Right atrium auricular region (tissue), 2 donors: ENCODE data around the gene ANTXRL. TPM values are rescaled to one million over a fixed set of nuclear protein-coding genes. Genes with fewer than 3 reads are reported as not detected.
"Not testable (repeated sequence)": the region's sequence is repeated elsewhere in the genome, so short reads cannot be mapped to it uniquely, and the experiment has no call there.

Experiments used
- DNase-seq: peaks from one replicate; pipeline ENCODE4 v3.0.0-alpha.2; 2019; ENCODE audit warnings: low spot score
- H3K27ac ChIP-seq, 2 donors: fragments of 200-600 bp; sonication (generic); 1 replicate in 1 of 2; 2 replicates in 1 of 2; pipeline ENCODE4 v1.5.1; 2016 to 2019
- H3K27me3 ChIP-seq, 2 donors: fragments of 200-600 bp; sonication (generic); one replicate each; pipeline versions ENCODE4 v1.5.1 to v1.6.0; 2017 to 2019
- H3K36me3 ChIP-seq: fragments of 200-600 bp; sonication (generic); one replicate; pipeline ENCODE4 v1.5.1; 2016
- H3K4me1 ChIP-seq, 2 donors: fragments of 200-600 bp; sonication (generic); one replicate each; pipeline versions ENCODE4 v1.5.1 to v1.6.0; 2017 to 2019
- H3K4me3 ChIP-seq, 2 donors: fragments of 200-600 bp; sonication (generic); 1 replicate in 1 of 2; 2 replicates in 1 of 2; pipeline ENCODE4 v1.5.1; 2017 to 2019; ENCODE audit warnings: mild to moderate bottlenecking in 1 of 2, moderate library complexity in 1 of 2
- H3K9me3 ChIP-seq, 2 donors: fragments of 200-600 bp; sonication (generic); one replicate each; pipeline ENCODE4 v1.5.1; 2019
- total RNA-seq, 2 donors: library from RNA; depleted of rRNA; stranded (reverse); fragments of >200 nt; gene quantifications; one replicate each; pipeline ENCODE4 v1.1.0, GENCODE V29; 2016
- TF ChIP-seq, protein P1 (sequence below), 2 donors: fragments of 200-600 bp; sonication (generic); IDR thresholded peaks; one replicate each; pipeline ENCODE4 v1.5.1; 2019; ENCODE audit warnings: antibody characterized with exemption in 2 of 2

The ANTXRL gene
- total RNA-seq, 2 donors from 2014 or later, result not detected

DNA sequence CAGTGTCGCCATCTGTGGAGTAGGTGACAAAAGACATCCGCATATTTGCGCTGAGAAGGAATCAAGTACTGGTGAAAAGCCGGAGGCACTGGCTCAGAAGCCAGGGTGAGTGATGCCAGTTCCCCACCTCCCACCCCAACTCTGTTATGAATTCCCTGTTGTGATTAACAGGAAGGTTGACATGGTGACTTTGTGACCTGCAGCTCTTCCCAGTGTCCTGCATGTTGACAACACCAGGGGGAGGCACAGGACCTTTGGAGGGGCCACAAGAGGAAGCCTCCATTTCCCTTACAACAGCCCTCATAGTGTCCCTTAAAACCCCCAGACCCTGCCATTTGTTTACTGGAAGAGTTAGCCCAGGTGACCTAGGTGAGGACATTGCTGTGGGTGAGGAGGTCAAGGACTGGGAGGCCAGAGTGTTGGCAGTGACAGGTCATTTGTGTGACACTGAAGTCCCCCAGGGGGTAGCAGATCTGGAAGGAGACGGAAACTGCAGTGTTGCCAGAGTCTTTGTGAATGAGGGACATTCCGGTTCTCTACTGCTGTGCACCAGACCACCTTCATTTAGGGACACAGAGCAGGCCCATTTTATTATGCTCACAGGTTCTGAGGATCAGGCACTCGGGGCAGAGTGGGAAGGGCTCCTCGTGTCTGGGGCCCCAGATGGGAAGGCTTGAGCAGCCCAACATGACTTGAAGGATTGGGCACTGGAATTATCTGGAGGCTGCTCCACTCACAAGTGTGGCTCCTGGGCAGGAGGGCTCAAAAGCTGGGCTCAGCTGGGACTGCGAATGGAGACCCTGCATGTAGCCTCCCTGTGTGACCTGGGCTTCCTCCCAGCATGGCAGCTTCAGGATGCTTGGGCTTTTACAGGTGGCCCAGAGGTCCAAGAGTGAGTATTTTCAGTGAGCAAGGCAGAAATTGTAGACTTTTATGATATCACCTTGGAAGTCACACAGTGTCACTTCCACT, 13.0 kb upstream of the ANTXRL start:
- no peak overlapping the region for H3K4me3 ChIP-seq
- DNase-seq, result no peak
- no peaks in the 10 kb centered on the region for H3K27me3 ChIP-seq
- TF ChIP-seq, protein P1, sequence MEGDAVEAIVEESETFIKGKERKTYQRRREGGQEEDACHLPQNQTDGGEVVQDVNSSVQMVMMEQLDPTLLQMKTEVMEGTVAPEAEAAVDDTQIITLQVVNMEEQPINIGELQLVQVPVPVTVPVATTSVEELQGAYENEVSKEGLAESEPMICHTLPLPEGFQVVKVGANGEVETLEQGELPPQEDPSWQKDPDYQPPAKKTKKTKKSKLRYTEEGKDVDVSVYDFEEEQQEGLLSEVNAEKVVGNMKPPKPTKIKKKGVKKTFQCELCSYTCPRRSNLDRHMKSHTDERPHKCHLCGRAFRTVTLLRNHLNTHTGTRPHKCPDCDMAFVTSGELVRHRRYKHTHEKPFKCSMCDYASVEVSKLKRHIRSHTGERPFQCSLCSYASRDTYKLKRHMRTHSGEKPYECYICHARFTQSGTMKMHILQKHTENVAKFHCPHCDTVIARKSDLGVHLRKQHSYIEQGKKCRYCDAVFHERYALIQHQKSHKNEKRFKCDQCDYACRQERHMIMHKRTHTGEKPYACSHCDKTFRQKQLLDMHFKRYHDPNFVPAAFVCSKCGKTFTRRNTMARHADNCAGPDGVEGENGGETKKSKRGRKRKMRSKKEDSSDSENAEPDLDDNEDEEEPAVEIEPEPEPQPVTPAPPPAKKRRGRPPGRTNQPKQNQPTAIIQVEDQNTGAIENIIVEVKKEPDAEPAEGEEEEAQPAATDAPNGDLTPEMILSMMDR (IDR thresholded peaks at IDR 0.05), result peak in 1 of 2 donors; percentile 33
- no peaks in the 10 kb centered on the region for H3K9me3 ChIP-seq
- no peak overlapping the region for H3K27ac ChIP-seq
- H3K36me3 ChIP-seq, result no peaks in the 10 kb centered on the region
- H3K4me1 ChIP-seq, result no peaks in the 10 kb centered on the region

DNA sequence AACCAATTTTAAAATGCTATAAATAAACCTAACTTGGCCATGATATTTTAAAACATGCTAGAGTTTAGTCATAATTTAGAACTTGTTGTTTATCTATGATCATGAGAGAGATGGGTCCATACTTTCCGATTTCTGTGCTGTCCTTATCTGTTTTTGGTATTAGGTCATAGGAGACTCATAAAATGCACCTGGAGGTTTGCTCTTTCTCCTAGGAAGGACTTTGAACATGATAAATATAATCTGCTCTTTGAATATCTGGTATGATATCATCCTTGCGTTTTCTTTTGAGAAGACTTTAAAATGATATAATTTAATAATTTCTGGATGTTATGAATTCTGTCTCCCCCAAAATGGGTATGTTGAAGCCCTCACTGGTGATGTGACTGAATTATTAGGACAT, 9.0 kb upstream of the ANTXRL start:
- peaks cover 0 to 8% of the 10 kb centered on the region in 2 donors for H3K4me1 ChIP-seq
- DNase-seq, result no peak
- H3K27ac ChIP-seq, result no peak overlapping the region
- no peak overlapping the region for H3K4me3 ChIP-seq
- no peaks in the 10 kb centered on the region for H3K36me3 ChIP-seq
- no peaks in the 10 kb centered on the region for H3K27me3 ChIP-seq
- TF ChIP-seq, protein P1 (IDR thresholded peaks at IDR 0.05), result no peak
- H3K9me3 ChIP-seq, result no peaks in the 10 kb centered on the region

DNA sequence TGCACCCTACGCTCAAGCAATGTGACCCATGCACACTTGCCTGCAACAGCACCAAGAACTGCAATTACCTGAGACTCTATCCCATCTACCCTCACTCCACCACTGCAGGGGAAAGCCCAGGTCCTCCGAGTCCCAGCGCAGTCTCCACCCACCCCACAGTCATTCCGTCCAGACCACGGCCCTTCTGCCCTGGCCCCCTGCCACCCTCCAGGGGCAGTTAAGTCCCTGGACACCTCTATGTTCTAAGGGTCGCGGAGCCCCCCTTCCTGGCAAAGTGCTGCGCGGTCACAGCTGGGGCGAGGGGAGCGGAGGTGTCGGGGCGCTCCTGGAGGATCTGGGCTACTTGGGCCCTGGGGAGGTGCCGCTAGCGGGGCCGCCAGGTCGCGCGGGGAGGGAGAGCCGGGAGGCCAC, 4.4 kb upstream of the ANTXRL start:
- not testable (repeated sequence) for H3K9me3 ChIP-seq, H3K36me3 ChIP-seq, DNase-seq, H3K27me3 ChIP-seq
- Histone ChIP-seq H3K4me1 (peaks cover 0 to 24% of the 10 kb centered on the region in 2 donors), H3K4me3 (peak overlapping the region; percentile 47 to 63), H3K27ac (peak overlapping the region; percentile 58 to 63)

DNA sequence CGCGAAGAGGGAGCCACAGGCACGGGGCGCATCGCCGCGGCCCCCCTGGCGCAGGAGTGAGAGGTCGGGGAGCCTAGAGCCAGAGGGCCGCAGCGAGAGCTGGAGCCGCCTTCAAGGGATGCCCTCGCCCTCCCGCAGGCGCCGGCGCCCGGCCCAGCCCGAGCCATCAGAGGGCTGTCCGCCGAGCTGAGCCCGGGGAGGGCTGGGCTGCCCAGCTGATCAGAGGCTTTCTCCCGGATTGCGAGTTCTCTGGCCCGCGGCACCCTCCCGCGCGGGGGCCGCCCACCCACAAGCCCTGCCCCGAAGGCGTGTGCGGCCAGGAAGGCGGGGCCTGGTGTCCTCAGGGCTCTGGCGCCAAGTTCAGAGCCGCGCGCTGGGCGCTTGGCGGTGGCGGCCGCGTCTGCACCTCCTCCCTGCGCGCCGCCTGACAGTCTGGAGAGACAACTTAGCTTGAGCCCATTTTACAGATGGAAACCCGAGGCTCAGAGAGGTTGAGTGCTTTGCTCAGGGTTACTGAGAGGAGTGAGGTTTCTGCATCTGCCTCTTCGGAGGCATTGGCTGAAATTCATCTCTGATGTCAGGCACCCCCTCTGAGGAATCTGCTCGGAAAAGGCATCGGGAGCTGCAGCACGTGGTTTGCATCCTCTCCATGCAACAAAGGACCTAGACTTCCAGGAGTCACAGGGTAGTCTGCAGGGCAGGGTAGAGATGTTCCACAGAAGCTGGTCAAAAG, 3.8 kb upstream of the ANTXRL start:
- no peaks in the 10 kb centered on the region for H3K27me3 ChIP-seq
- TF ChIP-seq, protein P1 (IDR thresholded peaks at IDR 0.05), result no peak
- no peaks in the 10 kb centered on the region for H3K9me3 ChIP-seq
- peak; percentile 83 for DNase-seq
- peak overlapping the region; percentile 47 to 63 for H3K4me3 ChIP-seq
- no peaks in the 10 kb centered on the region for H3K36me3 ChIP-seq
- H3K27ac ChIP-seq, result peak overlapping the region; percentile 58 to 63
- H3K4me1 ChIP-seq, result peaks cover 0 to 24% of the 10 kb centered on the region in 2 donors

DNA sequence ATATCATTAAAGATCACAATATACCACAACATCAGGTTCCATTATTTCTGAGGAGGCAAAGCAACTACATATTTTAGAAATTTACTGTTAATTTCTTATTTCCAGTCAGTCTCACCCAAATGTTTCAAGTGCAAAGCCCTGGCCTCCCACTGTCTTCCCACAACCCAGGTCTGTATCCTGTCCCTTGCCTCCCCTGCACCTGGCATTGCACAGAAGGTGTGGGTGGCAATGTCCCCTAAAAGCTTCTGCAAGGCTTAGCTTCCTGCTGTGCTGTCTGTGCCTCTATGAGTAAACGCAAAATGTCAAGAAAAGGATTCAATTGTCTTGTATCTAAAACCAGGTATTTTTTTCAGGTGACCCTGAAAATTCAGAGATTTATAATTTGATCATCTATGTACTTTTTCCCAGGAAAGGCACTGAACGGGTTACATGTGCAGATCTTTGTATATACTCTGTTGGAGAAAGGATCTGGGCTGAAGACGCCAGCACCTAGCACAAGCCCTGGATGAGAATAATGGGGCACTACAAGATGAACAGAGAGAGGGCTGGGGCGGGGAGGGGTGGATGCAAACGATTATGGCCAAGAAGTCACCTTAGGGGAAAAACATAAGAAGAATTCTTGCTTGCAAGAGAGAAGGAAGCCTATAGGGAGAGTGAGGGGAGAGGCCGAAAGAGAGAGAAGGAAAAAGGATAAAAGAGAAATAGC, 3.1 kb upstream of the ANTXRL start:
- Histone ChIP-seq H3K27ac (peak overlapping the region; percentile 55 to 83), H3K4me3 (peak overlapping the region; percentile 48 to 71)
- TF ChIP-seq, protein P1 (IDR thresholded peaks at IDR 0.05), result no peak

More for the DNA sequence above, 3.1 kb upstream of the ANTXRL start:
- H3K4me1 ChIP-seq, result peaks cover 0 to 24% of the 10 kb centered on the region in 2 donors
- no peaks in the 10 kb centered on the region for H3K9me3 ChIP-seq
- H3K36me3 ChIP-seq, result no peaks in the 10 kb centered on the region
- H3K27me3 ChIP-seq, result no peaks in the 10 kb centered on the region
- DNase-seq, result no peak
